SK-N-SH treated with all-trans-retinoic acid at 6 μM for 48 hours (cell line): ENCODE measurements around the gene SEMA4D.

Source experiments
- ATAC-seq: fragments of 200-7000 bp; cut with Tn5 transposase; 3 replicates; pipeline ENCODE4 v1.9.1; 2020; ENCODE audit warnings: mild to moderate bottlenecking, moderate library complexity
- ARNTL ChIP-seq: fragments of 450-650 bp; formaldehyde crosslinking; IDR thresholded peaks from 2 replicates; pipeline ENCODE4 v1.5.0; 2020; ENCODE audit warnings: low read depth, mild to moderate bottlenecking, moderate library complexity, borderline replicate concordance
- BACH2 ChIP-seq: fragments of 250-450 bp; sonication (Bioruptor Pico); IDR thresholded peaks from 2 replicates; pipeline ENCODE4 v1.9.0; 2021; ENCODE audit warnings: mild to moderate bottlenecking, borderline replicate concordance
- ESRRG ChIP-seq: fragments of 250-450 bp; sonication (Bioruptor Pico); IDR thresholded peaks from 2 replicates; pipeline ENCODE4 v1.6.1; 2021; ENCODE audit warnings: mild to moderate bottlenecking
- ISL1 ChIP-seq: fragments of 250-450 bp; sonication (Bioruptor Pico); IDR thresholded peaks from 2 replicates; pipeline ENCODE4 v2.1.2; 2022; ENCODE audit warnings: mild to moderate bottlenecking, moderate library complexity
- OSR1 ChIP-seq: fragments of 250-450 bp; sonication (Bioruptor Pico); IDR thresholded peaks from 2 replicates; pipeline ENCODE4 v1.8.0; 2022; ENCODE audit warnings: moderate library complexity, mild to moderate bottlenecking, inconsistent platforms
- PPARA ChIP-seq: fragments of 250-450 bp; sonication (Bioruptor Pico); IDR thresholded peaks from 2 replicates; pipeline ENCODE4 v1.5.0; 2020; ENCODE audit warnings: mild to moderate bottlenecking, borderline replicate concordance
- RARB ChIP-seq: fragments of 250-450 bp; sonication (Bioruptor Pico); IDR thresholded peaks from 2 replicates; pipeline ENCODE4 v1.8.0; 2021; ENCODE audit warnings: mild to moderate bottlenecking, moderate library complexity
- SNAI2 ChIP-seq: fragments of 250-450 bp; sonication (Bioruptor Pico); IDR thresholded peaks from 2 replicates; pipeline ENCODE4 v1.5.0; 2020; ENCODE audit warnings: mild to moderate bottlenecking, moderate library complexity
- TCF4 ChIP-seq: fragments of 250-450 bp; sonication (Bioruptor Pico); IDR thresholded peaks from 2 replicates; pipeline ENCODE4 v1.8.0; 2021; ENCODE audit warnings: mild to moderate bottlenecking, moderate library complexity, borderline replicate concordance
- TOX ChIP-seq: fragments of 250-450 bp; sonication (Bioruptor Pico); IDR thresholded peaks from 2 replicates; pipeline ENCODE4 v1.8.0; 2021; ENCODE audit warnings: mild to moderate bottlenecking, moderate library complexity, borderline replicate concordance
- ZC3H10 ChIP-seq: fragments of 250-450 bp; sonication (Bioruptor Pico); IDR thresholded peaks from 2 replicates; pipeline ENCODE4 v1.5.1; 2021; ENCODE audit warnings: mild to moderate bottlenecking, moderate library complexity
- ZNF565 ChIP-seq: fragments of 450-650 bp; formaldehyde crosslinking; conservative IDR thresholded peaks from 2 replicates; pipeline ENCODE4 v1.5.0; 2020; ENCODE audit warnings: low read depth, mild to moderate bottlenecking, moderate library complexity
- ZNF70 ChIP-seq: fragments of 450-650 bp; formaldehyde crosslinking; IDR thresholded peaks from 2 replicates; pipeline ENCODE4 v1.5.0; 2020; ENCODE audit warnings: mild to moderate bottlenecking, moderate library complexity
- ZNF8 ChIP-seq: fragments of 450-650 bp; formaldehyde crosslinking; IDR thresholded peaks from 2 replicates; pipeline ENCODE4 v1.5.0; 2020; ENCODE audit warnings: mild to moderate bottlenecking, moderate library complexity
- TF ChIP-seq, protein P1 (sequence below): fragments of 250-450 bp; sonication (Bioruptor Pico); IDR thresholded peaks from 2 replicates; pipeline ENCODE4 v1.5.1; 2020; ENCODE audit warnings: low read depth, mild to moderate bottlenecking, moderate library complexity
- TF ChIP-seq, protein P2 (sequence below): fragments of 250-450 bp; sonication (Bioruptor Pico); IDR thresholded peaks from 2 replicates; pipeline ENCODE4 v1.5.0; 2020; ENCODE audit warnings: mild to moderate bottlenecking, moderate library complexity
- TF ChIP-seq, protein P3 (sequence below): fragments of 250-450 bp; sonication (Bioruptor Pico); IDR thresholded peaks from 2 replicates; pipeline ENCODE4 v1.8.0; 2020; ENCODE audit warnings: mild to moderate bottlenecking, moderate library complexity, borderline replicate concordance
- TF ChIP-seq, protein P4 (sequence below): fragments of 250-450 bp; sonication (Bioruptor Pico); IDR thresholded peaks from 2 replicates; pipeline ENCODE4 v1.8.0; 2021; ENCODE audit warnings: low read depth, mild to moderate bottlenecking, moderate library complexity, borderline replicate concordance
- TF ChIP-seq, protein P5 (sequence below): fragments of 250-450 bp; sonication (Bioruptor Pico); IDR thresholded peaks from 2 replicates; pipeline ENCODE4 v1.5.1; 2021; ENCODE audit warnings: mild to moderate bottlenecking, moderate library complexity

Gene SEMA4D

DNA sequence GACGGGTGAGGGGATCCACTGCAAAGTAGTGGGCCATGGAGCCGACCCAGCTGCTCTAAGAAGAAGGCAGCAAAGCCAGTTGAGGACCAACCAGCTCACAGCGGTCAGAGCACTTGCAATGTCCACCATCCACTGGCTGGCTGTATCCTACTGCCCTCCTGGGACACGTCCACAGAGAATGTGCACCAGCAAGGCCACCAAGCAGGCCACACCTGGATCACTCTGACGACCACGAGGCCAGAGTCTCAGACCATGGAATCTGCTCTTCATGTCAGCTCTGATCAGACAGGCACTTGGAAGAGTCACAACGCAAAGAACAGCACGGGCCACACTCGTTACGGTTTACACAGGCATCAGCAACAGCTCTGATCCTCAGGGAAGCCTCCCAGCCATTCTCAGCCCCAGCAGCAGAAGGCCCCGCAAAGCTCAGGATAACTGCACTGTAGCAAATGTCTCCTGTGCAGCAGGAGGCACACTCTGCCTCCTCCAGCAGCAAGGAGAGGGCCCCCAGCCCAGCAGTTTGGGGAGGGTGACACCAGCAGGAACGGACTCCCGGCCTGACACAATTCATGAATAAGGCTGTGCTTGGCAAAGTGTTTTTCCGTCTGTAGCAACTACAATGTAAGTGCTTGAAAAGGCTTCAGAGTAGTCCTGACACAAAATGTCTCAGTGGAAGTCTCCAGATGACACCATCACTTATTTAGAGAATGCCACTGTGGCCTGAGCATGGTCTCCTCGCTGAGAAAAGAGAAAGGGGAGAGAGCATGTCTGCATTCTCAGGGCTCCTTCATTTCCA lies 15.7 kb downstream of the SEMA4D start (continued):
- no peak for TF ChIP-seq TOX (CRISPR knock-in tag)
- no peak for TF ChIP-seq ZNF8
- no peak for TF ChIP-seq PPARA (CRISPR knock-in tag)
- no peak for TF ChIP-seq ESRRG (CRISPR knock-in tag)
- TF ChIP-seq, protein P1, sequence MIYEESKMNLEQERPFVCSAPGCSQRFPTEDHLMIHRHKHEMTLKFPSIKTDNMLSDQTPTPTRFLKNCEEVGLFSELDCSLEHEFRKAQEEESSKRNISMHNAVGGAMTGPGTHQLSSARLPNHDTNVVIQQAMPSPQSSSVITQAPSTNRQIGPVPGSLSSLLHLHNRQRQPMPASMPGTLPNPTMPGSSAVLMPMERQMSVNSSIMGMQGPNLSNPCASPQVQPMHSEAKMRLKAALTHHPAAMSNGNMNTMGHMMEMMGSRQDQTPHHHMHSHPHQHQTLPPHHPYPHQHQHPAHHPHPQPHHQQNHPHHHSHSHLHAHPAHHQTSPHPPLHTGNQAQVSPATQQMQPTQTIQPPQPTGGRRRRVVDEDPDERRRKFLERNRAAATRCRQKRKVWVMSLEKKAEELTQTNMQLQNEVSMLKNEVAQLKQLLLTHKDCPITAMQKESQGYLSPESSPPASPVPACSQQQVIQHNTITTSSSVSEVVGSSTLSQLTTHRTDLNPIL (CRISPR knock-in tag) = no peak

DNA sequence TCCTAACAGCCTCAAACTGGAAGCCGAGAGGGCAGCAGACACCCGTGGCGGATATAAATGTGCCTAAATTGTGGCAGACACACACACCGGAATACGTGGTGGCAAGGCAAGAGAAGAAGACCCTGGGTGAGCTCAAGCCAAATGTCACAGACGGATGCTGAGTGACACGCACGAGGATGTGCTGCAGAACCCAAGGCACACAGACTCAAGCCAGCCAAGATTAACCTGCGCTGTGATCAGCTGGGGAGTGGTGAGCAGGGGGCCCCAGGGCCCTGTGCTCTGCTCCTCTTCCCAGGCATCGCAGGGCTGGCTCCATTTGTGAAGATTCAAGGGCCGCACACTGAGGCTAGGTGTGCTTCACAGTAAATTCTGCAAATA lies 16.4 kb downstream of the SEMA4D start:
- no peak for ATAC-seq
- TF ChIP-seq, protein P2, sequence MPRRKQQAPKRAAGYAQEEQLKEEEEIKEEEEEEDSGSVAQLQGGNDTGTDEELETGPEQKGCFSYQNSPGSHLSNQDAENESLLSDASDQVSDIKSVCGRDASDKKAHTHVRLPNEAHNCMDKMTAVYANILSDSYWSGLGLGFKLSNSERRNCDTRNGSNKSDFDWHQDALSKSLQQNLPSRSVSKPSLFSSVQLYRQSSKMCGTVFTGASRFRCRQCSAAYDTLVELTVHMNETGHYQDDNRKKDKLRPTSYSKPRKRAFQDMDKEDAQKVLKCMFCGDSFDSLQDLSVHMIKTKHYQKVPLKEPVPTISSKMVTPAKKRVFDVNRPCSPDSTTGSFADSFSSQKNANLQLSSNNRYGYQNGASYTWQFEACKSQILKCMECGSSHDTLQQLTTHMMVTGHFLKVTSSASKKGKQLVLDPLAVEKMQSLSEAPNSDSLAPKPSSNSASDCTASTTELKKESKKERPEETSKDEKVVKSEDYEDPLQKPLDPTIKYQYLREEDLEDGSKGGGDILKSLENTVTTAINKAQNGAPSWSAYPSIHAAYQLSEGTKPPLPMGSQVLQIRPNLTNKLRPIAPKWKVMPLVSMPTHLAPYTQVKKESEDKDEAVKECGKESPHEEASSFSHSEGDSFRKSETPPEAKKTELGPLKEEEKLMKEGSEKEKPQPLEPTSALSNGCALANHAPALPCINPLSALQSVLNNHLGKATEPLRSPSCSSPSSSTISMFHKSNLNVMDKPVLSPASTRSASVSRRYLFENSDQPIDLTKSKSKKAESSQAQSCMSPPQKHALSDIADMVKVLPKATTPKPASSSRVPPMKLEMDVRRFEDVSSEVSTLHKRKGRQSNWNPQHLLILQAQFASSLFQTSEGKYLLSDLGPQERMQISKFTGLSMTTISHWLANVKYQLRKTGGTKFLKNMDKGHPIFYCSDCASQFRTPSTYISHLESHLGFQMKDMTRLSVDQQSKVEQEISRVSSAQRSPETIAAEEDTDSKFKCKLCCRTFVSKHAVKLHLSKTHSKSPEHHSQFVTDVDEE (CRISPR knock-in tag) = no peak
- TF ChIP-seq, protein P3, sequence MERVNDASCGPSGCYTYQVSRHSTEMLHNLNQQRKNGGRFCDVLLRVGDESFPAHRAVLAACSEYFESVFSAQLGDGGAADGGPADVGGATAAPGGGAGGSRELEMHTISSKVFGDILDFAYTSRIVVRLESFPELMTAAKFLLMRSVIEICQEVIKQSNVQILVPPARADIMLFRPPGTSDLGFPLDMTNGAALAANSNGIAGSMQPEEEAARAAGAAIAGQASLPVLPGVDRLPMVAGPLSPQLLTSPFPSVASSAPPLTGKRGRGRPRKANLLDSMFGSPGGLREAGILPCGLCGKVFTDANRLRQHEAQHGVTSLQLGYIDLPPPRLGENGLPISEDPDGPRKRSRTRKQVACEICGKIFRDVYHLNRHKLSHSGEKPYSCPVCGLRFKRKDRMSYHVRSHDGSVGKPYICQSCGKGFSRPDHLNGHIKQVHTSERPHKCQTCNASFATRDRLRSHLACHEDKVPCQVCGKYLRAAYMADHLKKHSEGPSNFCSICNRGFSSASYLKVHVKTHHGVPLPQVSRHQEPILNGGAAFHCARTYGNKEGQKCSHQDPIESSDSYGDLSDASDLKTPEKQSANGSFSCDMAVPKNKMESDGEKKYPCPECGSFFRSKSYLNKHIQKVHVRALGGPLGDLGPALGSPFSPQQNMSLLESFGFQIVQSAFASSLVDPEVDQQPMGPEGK (CRISPR knock-in tag) = no peak
- TF ChIP-seq ZNF70 (no peak), RARB (CRISPR knock-in tag) (no peak), TOX (CRISPR knock-in tag) (no peak)

DNA sequence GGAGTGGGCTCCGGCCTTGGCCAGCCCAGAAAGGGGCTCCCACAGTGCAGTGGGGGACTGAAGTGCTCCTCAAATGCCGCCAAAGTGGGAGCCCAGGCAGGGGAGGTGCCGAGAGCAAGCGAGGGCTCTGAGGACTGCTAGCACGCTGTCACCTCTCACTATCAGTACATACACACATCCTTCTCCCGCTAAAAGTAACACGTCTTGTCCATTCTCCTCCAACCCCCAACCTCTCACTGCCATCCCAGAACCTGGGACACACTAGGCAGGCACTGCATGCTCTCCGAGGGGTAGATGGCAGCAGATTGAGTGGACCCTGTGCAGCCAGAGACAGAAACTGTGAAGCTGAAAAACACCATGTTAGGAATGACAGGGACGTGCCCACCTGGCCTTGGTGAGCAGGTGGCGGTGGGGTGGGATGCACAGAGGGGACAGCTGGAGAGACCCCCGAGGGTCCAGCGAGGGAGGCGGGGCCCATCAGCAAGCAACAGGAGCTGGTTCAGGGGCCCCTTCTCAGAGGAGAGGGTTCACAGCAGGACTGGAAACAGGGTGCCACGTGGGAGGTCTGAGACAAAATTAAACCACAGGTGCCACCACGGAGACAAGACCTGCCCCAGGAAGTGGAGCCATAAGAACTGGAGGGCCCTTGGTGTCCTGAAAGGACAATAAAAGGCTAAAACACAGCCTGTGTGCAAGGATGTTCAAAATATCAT lies 16.9 kb downstream of the SEMA4D start:
- ATAC-seq = no peak
- TF ChIP-seq, protein P2 (CRISPR knock-in tag) = no peak
- no peak for TF ChIP-seq OSR1 (CRISPR knock-in tag)
- TF ChIP-seq ZNF8 = no peak
- no peak for TF ChIP-seq ISL1 (CRISPR knock-in tag)
- TF ChIP-seq, protein P3 (CRISPR knock-in tag) = no peak
- TF ChIP-seq, protein P4, sequence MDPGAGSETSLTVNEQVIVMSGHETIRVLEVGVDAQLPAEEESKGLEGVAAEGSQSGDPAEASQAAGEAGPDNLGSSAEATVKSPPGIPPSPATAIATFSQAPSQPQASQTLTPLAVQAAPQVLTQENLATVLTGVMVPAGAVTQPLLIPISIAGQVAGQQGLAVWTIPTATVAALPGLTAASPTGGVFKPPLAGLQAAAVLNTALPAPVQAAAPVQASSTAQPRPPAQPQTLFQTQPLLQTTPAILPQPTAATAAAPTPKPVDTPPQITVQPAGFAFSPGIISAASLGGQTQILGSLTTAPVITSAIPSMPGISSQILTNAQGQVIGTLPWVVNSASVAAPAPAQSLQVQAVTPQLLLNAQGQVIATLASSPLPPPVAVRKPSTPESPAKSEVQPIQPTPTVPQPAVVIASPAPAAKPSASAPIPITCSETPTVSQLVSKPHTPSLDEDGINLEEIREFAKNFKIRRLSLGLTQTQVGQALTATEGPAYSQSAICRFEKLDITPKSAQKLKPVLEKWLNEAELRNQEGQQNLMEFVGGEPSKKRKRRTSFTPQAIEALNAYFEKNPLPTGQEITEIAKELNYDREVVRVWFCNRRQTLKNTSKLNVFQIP = no peak
- TF ChIP-seq SNAI2 (CRISPR knock-in tag) = no peak
- no peak for TF ChIP-seq BACH2 (CRISPR knock-in tag)
- TF ChIP-seq TCF4 = no peak
- TF ChIP-seq RARB (CRISPR knock-in tag) = no peak
- TF ChIP-seq PPARA (CRISPR knock-in tag) = no peak
- TF ChIP-seq ZNF565 (CRISPR knock-in tag) = no peak
- TF ChIP-seq, protein P5, sequence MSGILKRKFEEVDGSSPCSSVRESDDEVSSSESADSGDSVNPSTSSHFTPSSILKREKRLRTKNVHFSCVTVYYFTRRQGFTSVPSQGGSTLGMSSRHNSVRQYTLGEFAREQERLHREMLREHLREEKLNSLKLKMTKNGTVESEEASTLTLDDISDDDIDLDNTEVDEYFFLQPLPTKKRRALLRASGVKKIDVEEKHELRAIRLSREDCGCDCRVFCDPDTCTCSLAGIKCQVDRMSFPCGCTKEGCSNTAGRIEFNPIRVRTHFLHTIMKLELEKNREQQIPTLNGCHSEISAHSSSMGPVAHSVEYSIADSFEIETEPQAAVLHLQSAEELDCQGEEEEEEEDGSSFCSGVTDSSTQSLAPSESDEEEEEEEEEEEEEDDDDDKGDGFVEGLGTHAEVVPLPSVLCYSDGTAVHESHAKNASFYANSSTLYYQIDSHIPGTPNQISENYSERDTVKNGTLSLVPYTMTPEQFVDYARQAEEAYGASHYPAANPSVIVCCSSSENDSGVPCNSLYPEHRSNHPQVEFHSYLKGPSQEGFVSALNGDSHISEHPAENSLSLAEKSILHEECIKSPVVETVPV (CRISPR knock-in tag) = no peak
- TF ChIP-seq, protein P1 (CRISPR knock-in tag) = no peak
- TF ChIP-seq ZNF70 = no peak
- no peak for TF ChIP-seq ARNTL (CRISPR knock-in tag)
- TF ChIP-seq ZC3H10 (CRISPR knock-in tag) = no peak
